HG02588 (cell line): ENCODE measurements around the gene LRRC73.
"Not testable (repeated sequence)": the region's sequence is repeated elsewhere in the genome, so short reads cannot be mapped to it uniquely, and the experiment has no call there.

Experiments used
- ATAC-seq: cut with Tn5 transposase; IDR thresholded peaks from one replicate; pipeline ENCODE4 v1.9.1; 2021; ENCODE audit warnings: mild to moderate bottlenecking, moderate library complexity; ENCODE audit not compliant: unreplicated experiment

LRRC73 gene

GRCh38 chr6:43467265-43467664 lies 42.9 kb downstream of the LRRC73 start:
- not testable (repeated sequence) for ATAC-seq

- ATAC-seq: no peak
Measured at GRCh38 chr6:43465948-43466347, 44.2 kb downstream of the LRRC73 start.

GRCh38 chr6:43464337-43464736 lies 45.8 kb downstream of the LRRC73 start:
- ATAC-seq: no peak

GRCh38 chr6:43461936-43462335 lies 48.2 kb downstream of the LRRC73 start:
- no peak for ATAC-seq

- no peak for ATAC-seq
Measured at GRCh38 chr6:43460032-43460431, 50.1 kb downstream of the LRRC73 start.

- ATAC-seq: no peak
Measured at GRCh38 chr6:43459535-43459934, 50.6 kb downstream of the LRRC73 start.

GRCh38 chr6:43458154-43458553 lies 52.0 kb downstream of the LRRC73 start:
- not testable (repeated sequence) for ATAC-seq

DNA sequence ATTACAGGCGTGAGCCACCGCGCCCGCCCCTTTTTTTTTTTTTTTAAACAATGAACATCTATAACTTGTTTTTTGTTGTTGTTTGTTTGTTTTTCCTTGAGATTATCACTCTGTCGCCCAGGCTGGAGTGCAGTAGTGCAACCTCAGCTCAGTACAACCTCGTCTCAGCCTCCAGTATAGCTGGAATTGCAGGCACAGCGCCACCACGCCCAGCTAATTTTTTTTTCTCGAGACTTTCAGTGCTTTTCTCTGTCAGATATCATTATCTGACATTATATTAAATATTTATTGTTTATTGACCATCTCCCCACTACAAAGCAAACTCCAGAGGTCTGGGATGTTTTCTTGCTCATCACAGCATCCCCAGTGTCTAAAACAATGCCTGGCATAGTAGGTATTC lies 52.5 kb downstream of the LRRC73 start:
- no peak for ATAC-seq
